RWPE2 (cell line): ENCODE measurements around the gene KMT2C.
A peak's percentile ranks its signal among the peaks of the same experiment; 100 is the strongest.

Experiments used
- ATAC-seq: fragments of 200-7000 bp; cut with Tn5 transposase; 3 replicates; pipeline ENCODE4 v1.9.1; 2021; ENCODE audit warnings: low read depth
- DNase-seq: peaks from one replicate; pipeline ENCODE4 v3.0.0-alpha.2; 2020; ENCODE audit warnings: low spot score
- H3K27ac ChIP-seq: fragments of 450-650 bp; 2 replicates; pipeline ENCODE4 v1.5.1; 2017; ENCODE audit warnings: mild to moderate bottlenecking; ENCODE audit not compliant: poor library complexity, severe bottlenecking
- H3K27me3 ChIP-seq: fragments of 250-450 bp; sonication (Bioruptor Pico); 2 replicates; pipeline ENCODE4 v1.5.1; 2021; ENCODE audit warnings: mild to moderate bottlenecking, moderate library complexity; ENCODE audit not compliant: insufficient read depth, poor library complexity, severe bottlenecking
- H3K36me3 ChIP-seq: fragments of 250-450 bp; sonication (Bioruptor Pico); 2 replicates; pipeline ENCODE4 v1.5.1; 2020; ENCODE audit warnings: low read depth, mild to moderate bottlenecking, moderate library complexity
- H3K4me1 ChIP-seq: fragments of 250-450 bp; sonication (Bioruptor Pico); 2 replicates; pipeline ENCODE4 v1.5.1; 2021; ENCODE audit warnings: mild to moderate bottlenecking, moderate library complexity; ENCODE audit not compliant: insufficient read depth, poor library complexity, severe bottlenecking
- H3K4me3 ChIP-seq: fragments of 250-450 bp; sonication (Bioruptor Pico); 2 replicates; pipeline ENCODE4 v1.5.1; 2021; ENCODE audit warnings: mild to moderate bottlenecking, moderate library complexity; ENCODE audit not compliant: severe bottlenecking
- H3K9me3 ChIP-seq: fragments of 250-450 bp; sonication (Bioruptor Pico); 2 replicates; pipeline ENCODE4 v1.5.1; 2021; ENCODE audit warnings: mild to moderate bottlenecking, moderate library complexity; ENCODE audit not compliant: severe bottlenecking
- TF ChIP-seq, protein P1 (sequence below): fragments of 450-650 bp; IDR thresholded peaks from one replicate; pipeline ENCODE4 v1.5.1; 2017; ENCODE audit warnings: mild to moderate bottlenecking, moderate library complexity; ENCODE audit not compliant: poor library complexity, severe bottlenecking

KMT2C gene

DNA sequence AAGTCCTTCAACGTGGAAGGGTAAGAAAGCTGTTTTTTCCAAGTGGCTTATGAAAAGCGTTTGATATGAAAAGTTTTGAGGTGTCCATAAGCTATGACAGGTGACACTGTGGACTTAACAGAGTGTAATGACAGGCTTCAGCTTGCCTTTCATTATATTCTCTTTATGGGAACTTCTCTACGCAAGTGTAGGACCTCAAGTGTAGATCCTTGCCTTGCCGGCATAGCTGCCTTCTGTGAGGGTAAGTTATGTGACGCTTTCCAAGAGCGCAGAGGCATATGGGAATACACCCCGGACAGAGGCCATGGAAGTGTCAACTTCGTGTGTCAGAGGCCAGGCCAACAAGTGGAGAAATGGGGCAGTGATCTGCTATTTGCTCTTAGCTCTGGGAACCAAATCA lies 318.4 kb downstream of the KMT2C start:
- H3K9me3 ChIP-seq = no peaks in the 10 kb centered on the region
- no peaks in the 10 kb centered on the region for H3K4me1 ChIP-seq
- no peak for ATAC-seq
- H3K36me3 ChIP-seq = peaks cover 82% of the 10 kb centered on the region
- H3K27ac ChIP-seq = no peak overlapping the region
- TF ChIP-seq, protein P1, sequence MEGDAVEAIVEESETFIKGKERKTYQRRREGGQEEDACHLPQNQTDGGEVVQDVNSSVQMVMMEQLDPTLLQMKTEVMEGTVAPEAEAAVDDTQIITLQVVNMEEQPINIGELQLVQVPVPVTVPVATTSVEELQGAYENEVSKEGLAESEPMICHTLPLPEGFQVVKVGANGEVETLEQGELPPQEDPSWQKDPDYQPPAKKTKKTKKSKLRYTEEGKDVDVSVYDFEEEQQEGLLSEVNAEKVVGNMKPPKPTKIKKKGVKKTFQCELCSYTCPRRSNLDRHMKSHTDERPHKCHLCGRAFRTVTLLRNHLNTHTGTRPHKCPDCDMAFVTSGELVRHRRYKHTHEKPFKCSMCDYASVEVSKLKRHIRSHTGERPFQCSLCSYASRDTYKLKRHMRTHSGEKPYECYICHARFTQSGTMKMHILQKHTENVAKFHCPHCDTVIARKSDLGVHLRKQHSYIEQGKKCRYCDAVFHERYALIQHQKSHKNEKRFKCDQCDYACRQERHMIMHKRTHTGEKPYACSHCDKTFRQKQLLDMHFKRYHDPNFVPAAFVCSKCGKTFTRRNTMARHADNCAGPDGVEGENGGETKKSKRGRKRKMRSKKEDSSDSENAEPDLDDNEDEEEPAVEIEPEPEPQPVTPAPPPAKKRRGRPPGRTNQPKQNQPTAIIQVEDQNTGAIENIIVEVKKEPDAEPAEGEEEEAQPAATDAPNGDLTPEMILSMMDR = no peak
- DNase-seq = no peak
- no peaks in the 10 kb centered on the region for H3K27me3 ChIP-seq
- no peak overlapping the region for H3K4me3 ChIP-seq

DNA sequence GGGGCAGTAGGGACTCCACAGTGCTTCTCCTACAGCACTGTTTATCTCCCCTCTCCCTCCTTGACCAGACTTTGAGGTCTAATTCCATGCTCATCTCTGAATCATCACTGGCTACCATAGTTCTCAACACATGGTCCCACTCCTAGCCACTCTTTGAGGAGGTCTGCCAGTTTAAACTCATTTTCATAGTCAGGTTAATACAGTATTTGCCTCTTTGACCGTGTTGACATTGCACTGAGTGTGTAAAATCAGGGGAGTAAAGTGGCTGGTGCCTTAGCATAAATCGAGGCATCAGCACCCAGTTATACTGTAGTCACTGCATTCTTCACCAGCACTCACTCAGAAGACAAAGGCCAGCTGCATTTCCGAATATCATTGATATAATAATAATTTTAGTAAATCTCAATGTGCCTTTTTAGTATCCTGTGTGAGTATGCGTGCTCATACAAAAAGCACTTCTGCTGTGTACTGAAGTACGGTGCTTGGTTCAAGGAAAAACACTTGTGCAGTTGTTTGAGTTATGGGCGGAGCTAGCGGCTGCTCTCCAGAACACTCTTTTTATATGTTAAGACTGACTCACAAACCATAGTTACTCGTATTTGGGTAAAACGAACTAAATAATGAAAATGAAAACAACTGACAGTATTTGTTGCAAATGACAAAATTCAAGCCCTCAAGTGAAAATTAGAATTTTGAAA lies 320.6 kb downstream of the KMT2C start:
- TF ChIP-seq, protein P1 = no peak
- ATAC-seq (no peak), DNase-seq (no peak)
- H3K4me1 ChIP-seq = no peaks in the 10 kb centered on the region
- no peaks in the 10 kb centered on the region for H3K9me3 ChIP-seq
- no peaks in the 10 kb centered on the region for H3K27me3 ChIP-seq
- H3K36me3 ChIP-seq = peaks cover 62% of the 10 kb centered on the region
- H3K4me3 ChIP-seq = no peak overlapping the region
- H3K27ac ChIP-seq = no peak overlapping the region

DNA sequence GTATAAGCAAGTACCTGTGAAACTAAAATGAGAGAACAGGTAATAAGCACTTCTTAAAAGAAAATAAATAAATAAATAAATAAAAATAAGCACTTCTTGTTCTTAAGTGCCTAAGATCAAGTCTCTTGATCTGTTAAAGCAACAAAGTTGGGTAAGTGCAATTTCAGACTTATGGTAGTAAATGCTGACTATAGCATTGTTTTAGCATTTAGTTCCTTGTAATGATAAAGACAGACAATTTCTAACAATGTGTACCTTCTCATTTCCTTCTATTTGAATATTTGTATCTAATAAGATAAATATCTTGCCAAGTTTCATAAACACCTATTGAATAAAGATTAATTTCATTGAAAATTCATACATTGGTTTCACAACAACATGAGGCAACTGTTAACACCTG lies 323.0 kb downstream of the KMT2C start:
- ATAC-seq = no peak

DNA sequence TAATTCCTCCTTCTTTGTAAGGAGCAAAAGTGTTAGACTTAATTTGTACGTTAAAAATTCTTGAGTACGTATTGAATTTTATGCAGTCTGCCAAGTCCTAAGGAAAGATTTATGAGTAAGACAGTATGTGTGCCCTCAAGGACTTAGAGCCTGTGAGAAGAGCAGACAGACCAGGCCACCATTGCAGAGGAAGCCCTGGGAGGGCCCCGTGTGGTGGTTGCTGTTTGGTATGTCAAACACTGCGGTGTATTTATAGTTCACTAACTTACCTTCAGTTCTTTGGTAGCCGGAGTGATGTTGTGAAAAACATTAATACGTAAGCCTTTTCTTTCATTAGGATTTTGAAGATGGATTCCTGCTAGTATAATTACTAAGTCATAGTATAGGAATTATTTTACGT lies 327.4 kb downstream of the KMT2C start:
- Histone ChIP-seq H3K36me3 (peaks cover 11% of the 10 kb centered on the region), H3K27ac (no peak overlapping the region), H3K27me3 (no peaks in the 10 kb centered on the region), H3K4me1 (no peaks in the 10 kb centered on the region), H3K9me3 (no peaks in the 10 kb centered on the region), H3K4me3 (no peak overlapping the region)
- ATAC-seq (peak; percentile 56; the same call in 1 of the 3 replicates), DNase-seq (no peak)
- TF ChIP-seq, protein P1 = peak; percentile 5

More for the DNA sequence above, 323.0 kb downstream of the KMT2C start:
- Histone ChIP-seq H3K36me3 (peaks cover 38% of the 10 kb centered on the region), H3K4me1 (no peaks in the 10 kb centered on the region), H3K4me3 (no peak overlapping the region), H3K9me3 (no peaks in the 10 kb centered on the region), H3K27me3 (no peaks in the 10 kb centered on the region), H3K27ac (no peak overlapping the region)
- no peak for DNase-seq
- TF ChIP-seq, protein P1 = no peak

DNA sequence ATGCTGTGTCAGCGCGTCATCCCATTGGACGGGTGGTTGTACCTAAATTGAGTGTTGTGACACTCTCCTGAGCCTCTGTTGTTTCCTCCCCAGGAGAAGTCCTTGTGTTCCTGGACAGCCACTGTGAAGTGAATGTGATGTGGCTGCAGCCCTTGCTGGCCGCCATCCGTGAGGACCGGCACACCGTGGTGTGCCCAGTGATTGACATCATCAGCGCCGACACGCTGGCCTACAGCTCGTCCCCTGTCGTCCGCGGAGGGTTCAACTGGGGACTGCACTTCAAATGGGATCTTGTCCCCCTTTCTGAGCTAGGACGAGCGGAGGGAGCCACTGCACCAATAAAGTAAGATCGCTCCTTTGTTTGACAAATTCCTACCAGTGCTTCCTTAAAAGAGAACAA lies 327.9 kb downstream of the KMT2C start:
- no peak for DNase-seq
- Histone ChIP-seq H3K27me3 (no peaks in the 10 kb centered on the region), H3K4me1 (no peaks in the 10 kb centered on the region), H3K36me3 (peaks cover 7% of the 10 kb centered on the region), H3K9me3 (no peaks in the 10 kb centered on the region), H3K4me3 (no peak overlapping the region), H3K27ac (no peak overlapping the region)
- ATAC-seq = no peak
- TF ChIP-seq, protein P1 = no peak
